ENCODE measurements around the gene NDUFS8. TPM values are rescaled to one million over a fixed set of nuclear protein-coding genes. Genes with fewer than 3 reads are reported as not detected.

The NDUFS8 gene
- total and polyA plus RNA-seq, 2 of the 13 experiments (the other 11 are each of a cell fraction or from before 2014, with no cell fraction given), result 96.7 to 158 TPM

- BruUV-seq (replicated peaks), result TSS peak; percentile 64
- Histone ChIP-seq H3K4me2 (ENCODE audit: low read depth, low read length) (peak within 1 kb of the TSS; percentile 96), H3K4me3 (replicated peaks in 1 of 3; ENCODE audit: insufficient read depth in 1 of 3, low read depth in 2 of 3, low read length in 3 of 3) (peak within 1 kb of the TSS; percentile 41 to 77 (median 53)), H2AFZ (ENCODE audit: low read length) (no peak within 1 kb of the TSS), H3K4me1 (ENCODE audit: insufficient read depth, low read length) (peaks cover 94% of the 10 kb centered on the region), H3K36me3 (replicated peaks in 1 of 2; ENCODE audit: control insufficient read depth in 1 of 2, insufficient read depth in 2 of 2, low read length in 2 of 2) (no peaks in the 10 kb centered on the region), H3K27ac (ENCODE audit: extremely low read length, insufficient read depth, low read length) (peak within 1 kb of the TSS; percentile 78), H3K9ac (ENCODE audit: insufficient read depth, low read depth, low read length) (peak within 1 kb of the TSS; percentile 76), H3K27me3 (ENCODE audit: control insufficient read depth in 1 of 2, insufficient read depth in 2 of 2, low read length in 2 of 2) (no peaks in the 10 kb centered on the region), H3K9me3 (ENCODE audit: low read length) (no peaks in the 10 kb centered on the region), H4K20me1 (ENCODE audit: insufficient read depth, low read length) (no peaks in the 10 kb centered on the region), H3K79me2 (ENCODE audit: insufficient read depth, low read length) (no peaks in the 10 kb centered on the region)
- in situ Hi-C loops (cut with HindIII; ENCODE audit: extremely low pct_ligation_motif_present, low pct_unique_long_range_greater_than_20kb) (no loop called here), intact Hi-C loops (cut with micrococcal nuclease; ENCODE audit: unreplicated experiment) (no loop called here)
- POLR2A ChIA-PET, result interaction anchor here (0.7 to 2.9 kb wide), 19 partner anchors 9 to 288 kb away, joined by 3 to 15 read pairs (median 3); partner anchors contain the start of gene NDUFS8
- ATAC-seq, result peak; percentile 80
- FAIRE-seq, result peak; percentile 52
- DNase-seq (ENCODE audit: low spot score), result peak; percentile 73
- CTCF ChIA-PET (ENCODE audit: low intra/inter-chr PET ratio, low total read pairs), result interaction anchor here (1.4 kb wide), 1 partner anchor 10 kb away, joined by 7 read pairs; no protein-coding TSS in a partner anchor
- 1% methylated on average over 16 of the region's 33 CpGs for WGBS (ENCODE audit: low lambda C conversion rate)
- peak; percentile 26; the same call in 1 of the 2 replicates for TF ChIP-seq HNF1B (CRISPR knock-in tag; IDR thresholded peaks at IDR 0.05)
- no peak for TF ChIP-seq REL (CRISPR knock-in tag; conservative IDR thresholded peaks at IDR 0.05)
- TF ChIP-seq ZNF598 (CRISPR knock-in tag; IDR thresholded peaks at IDR 0.05; ENCODE audit: borderline replicate concordance), result no peak
- TF ChIP-seq, protein P1, sequence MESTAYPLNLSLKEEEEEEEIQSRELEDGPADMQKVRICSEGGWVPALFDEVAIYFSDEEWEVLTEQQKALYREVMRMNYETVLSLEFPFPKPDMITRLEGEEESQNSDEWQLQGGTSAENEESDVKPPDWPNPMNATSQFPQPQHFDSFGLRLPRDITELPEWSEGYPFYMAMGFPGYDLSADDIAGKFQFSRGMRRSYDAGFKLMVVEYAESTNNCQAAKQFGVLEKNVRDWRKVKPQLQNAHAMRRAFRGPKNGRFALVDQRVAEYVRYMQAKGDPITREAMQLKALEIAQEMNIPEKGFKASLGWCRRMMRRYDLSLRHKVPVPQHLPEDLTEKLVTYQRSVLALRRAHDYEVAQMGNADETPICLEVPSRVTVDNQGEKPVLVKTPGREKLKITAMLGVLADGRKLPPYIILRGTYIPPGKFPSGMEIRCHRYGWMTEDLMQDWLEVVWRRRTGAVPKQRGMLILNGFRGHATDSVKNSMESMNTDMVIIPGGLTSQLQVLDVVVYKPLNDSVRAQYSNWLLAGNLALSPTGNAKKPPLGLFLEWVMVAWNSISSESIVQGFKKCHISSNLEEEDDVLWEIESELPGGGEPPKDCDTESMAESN (CRISPR knock-in tag; conservative IDR thresholded peaks at IDR 0.05), result peak; percentile 68; the same call in 1 of the 2 replicates
- no peak for TF ChIP-seq ZFP82 (CRISPR knock-in tag; IDR thresholded peaks at IDR 0.05; ENCODE audit: borderline replicate concordance)
- TF ChIP-seq, protein P2, sequence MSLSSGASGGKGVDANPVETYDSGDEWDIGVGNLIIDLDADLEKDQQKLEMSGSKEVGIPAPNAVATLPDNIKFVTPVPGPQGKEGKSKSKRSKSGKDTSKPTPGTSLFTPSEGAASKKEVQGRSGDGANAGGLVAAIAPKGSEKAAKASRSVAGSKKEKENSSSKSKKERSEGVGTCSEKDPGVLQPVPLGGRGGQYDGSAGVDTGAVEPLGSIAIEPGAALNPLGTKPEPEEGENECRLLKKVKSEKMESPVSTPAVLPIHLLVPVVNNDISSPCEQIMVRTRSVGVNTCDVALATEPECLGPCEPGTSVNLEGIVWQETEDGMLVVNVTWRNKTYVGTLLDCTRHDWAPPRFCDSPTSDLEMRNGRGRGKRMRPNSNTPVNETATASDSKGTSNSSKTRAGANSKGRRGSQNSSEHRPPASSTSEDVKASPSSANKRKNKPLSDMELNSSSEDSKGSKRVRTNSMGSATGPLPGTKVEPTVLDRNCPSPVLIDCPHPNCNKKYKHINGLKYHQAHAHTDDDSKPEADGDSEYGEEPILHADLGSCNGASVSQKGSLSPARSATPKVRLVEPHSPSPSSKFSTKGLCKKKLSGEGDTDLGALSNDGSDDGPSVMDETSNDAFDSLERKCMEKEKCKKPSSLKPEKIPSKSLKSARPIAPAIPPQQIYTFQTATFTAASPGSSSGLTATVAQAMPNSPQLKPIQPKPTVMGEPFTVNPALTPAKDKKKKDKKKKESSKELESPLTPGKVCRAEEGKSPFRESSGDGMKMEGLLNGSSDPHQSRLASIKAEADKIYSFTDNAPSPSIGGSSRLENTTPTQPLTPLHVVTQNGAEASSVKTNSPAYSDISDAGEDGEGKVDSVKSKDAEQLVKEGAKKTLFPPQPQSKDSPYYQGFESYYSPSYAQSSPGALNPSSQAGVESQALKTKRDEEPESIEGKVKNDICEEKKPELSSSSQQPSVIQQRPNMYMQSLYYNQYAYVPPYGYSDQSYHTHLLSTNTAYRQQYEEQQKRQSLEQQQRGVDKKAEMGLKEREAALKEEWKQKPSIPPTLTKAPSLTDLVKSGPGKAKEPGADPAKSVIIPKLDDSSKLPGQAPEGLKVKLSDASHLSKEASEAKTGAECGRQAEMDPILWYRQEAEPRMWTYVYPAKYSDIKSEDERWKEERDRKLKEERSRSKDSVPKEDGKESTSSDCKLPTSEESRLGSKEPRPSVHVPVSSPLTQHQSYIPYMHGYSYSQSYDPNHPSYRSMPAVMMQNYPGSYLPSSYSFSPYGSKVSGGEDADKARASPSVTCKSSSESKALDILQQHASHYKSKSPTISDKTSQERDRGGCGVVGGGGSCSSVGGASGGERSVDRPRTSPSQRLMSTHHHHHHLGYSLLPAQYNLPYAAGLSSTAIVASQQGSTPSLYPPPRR (CRISPR knock-in tag; IDR thresholded peaks at IDR 0.05; ENCODE audit: borderline replicate concordance), result no peak
- TF ChIP-seq ZNF280B (CRISPR knock-in tag; IDR thresholded peaks at IDR 0.05; ENCODE audit: borderline replicate concordance), result peak; percentile 81
- no peak for TF ChIP-seq ELK4 (CRISPR knock-in tag; IDR thresholded peaks at IDR 0.05; ENCODE audit: borderline replicate concordance)
- 0 out of 2 replicates have a peak, but pooled peaks have one; percentile 17 for TF ChIP-seq ZNF879 (CRISPR knock-in tag; IDR thresholded peaks at IDR 0.05)
Measured at GRCh38 chr11:68010090-68011041, 20.1 kb upstream of the NDUFS8 start, which contains the start of gene ALDH3B1. Gene ALDH3B1 (plus strand): TSS chr11:68010327. CDS start chr11:68015298, 4,971 bp downstream.
